Testis (tissue), 3 donors: ENCODE results near the gene CCDC40. TPM values are rescaled to one million over a fixed set of nuclear protein-coding genes. Genes with fewer than 3 reads are reported as not detected.

Experiments
- DNase-seq: peaks from one replicate; pipeline ENCODE4 v3.0.0-alpha.2; 2019
- H3K27ac ChIP-seq, 2 donors: fragments of 200-600 bp; sonication (generic); one replicate each; pipeline ENCODE4 v1.5.1; 2019
- H3K27me3 ChIP-seq: fragments of 200-600 bp; sonication (generic); one replicate; pipeline ENCODE4 v1.5.1; 2019
- H3K36me3 ChIP-seq: fragments of 200-600 bp; sonication (generic); one replicate; pipeline ENCODE4 v1.5.1; 2017; ENCODE audit warnings: low read depth; ENCODE audit errors: missing control alignments
- H3K4me1 ChIP-seq: fragments of 200-600 bp; sonication (generic); one replicate; pipeline ENCODE4 v1.5.1; 2019
- H3K4me3 ChIP-seq, 2 donors: fragments of 200-600 bp; sonication (generic); one replicate each; pipeline ENCODE4 v1.5.1; 2017 to 2019
- H3K9me3 ChIP-seq: fragments of 200-600 bp; sonication (generic); one replicate; pipeline ENCODE4 v1.5.1; 2017
- POLR2A ChIP-seq: fragments of 450-650 bp; IDR thresholded peaks from one replicate; pipeline ENCODE4 v1.6.1; 2017; ENCODE audit warnings: antibody characterized with exemption, mild to moderate bottlenecking, moderate library complexity
- WGBS, 2 donors: methylation state at CpG; one replicate each; pipeline ENCODE4 v1.1.5; 2018; 5-methylcytosine and 5-hydroxymethylcytosine counted together
- intact Hi-C: fragments of 100-400 bp; cut with DNase I; formaldehyde crosslinking; loops from one replicate; pipeline ENCODE4 v1.15.1; 2023; ENCODE audit warnings: low total_unique reads
- polyA plus RNA-seq: library from polyadenylated mRNA; stranded (reverse); fragments of 350-450 nt; fragmentation: Illumina TruSeq; extraction: RNeasy Lipid Tissue Mini Kit (QIAGEN cat#74804); gene quantifications from one replicate; pipeline ENCODE4 v1.2.3, GENCODE V29; 2014; ENCODE audit warnings: low read depth, low replicate concordance; ENCODE audit not compliant: insufficient read depth
- total RNA-seq, 2 donors: library from RNA; depleted of rRNA; stranded (reverse); fragments of >200 nt; gene quantifications; one replicate each; pipeline ENCODE4 v1.2.3, GENCODE V29; 2016
- TF ChIP-seq, protein P1 (sequence below), 3 experiments: fragments of 450-650 bp in 2 of 3; fragments of 200-600 bp in 1 of 3; sonication (generic) in 1 of 3; IDR thresholded peaks; one replicate each; pipeline ENCODE4 v1.5.1; 2016 to 2019; ENCODE audit warnings: antibody characterized with exemption in 3 of 3, mild to moderate bottlenecking in 2 of 3, moderate library complexity in 1 of 3

The CCDC40 gene
- total and polyA plus RNA-seq, 3 donors from 2014 or later = 26.7 to 43.6 (median 38.6) TPM

DNA sequence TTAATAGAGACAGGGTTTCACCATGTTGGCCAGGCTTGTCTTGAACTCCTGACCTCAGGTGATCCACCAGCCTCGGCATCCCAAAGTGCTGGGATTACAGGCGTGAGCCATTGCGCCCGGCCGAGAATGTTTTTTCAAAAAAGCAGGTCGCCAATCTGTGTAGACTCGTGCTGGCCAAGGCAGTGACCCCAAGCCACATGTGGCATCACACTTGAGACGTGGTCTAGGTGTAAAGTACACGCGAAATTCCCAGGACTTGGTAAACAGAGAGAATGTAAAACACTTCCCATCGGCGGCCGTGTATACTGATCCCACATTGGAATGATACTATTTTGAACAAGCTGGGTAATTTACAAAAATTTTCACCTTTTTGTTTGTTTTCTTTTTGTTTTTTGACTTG, 41.8 kb upstream of the CCDC40 start:
- no peak for TF ChIP-seq POLR2A
- TF ChIP-seq, protein P1, sequence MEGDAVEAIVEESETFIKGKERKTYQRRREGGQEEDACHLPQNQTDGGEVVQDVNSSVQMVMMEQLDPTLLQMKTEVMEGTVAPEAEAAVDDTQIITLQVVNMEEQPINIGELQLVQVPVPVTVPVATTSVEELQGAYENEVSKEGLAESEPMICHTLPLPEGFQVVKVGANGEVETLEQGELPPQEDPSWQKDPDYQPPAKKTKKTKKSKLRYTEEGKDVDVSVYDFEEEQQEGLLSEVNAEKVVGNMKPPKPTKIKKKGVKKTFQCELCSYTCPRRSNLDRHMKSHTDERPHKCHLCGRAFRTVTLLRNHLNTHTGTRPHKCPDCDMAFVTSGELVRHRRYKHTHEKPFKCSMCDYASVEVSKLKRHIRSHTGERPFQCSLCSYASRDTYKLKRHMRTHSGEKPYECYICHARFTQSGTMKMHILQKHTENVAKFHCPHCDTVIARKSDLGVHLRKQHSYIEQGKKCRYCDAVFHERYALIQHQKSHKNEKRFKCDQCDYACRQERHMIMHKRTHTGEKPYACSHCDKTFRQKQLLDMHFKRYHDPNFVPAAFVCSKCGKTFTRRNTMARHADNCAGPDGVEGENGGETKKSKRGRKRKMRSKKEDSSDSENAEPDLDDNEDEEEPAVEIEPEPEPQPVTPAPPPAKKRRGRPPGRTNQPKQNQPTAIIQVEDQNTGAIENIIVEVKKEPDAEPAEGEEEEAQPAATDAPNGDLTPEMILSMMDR (IDR thresholded peaks at IDR 0.05) = no peak
- intact Hi-C loops = no loop called here
- Histone ChIP-seq H3K4me3 (no peak overlapping the region), H3K27ac (no peak overlapping the region), H3K4me1 (peaks cover 29% of the 10 kb centered on the region), H3K36me3 (no peaks in the 10 kb centered on the region), H3K9me3 (no peaks in the 10 kb centered on the region), H3K27me3 (no peaks in the 10 kb centered on the region)
- no peak for DNase-seq
- 96 to 98% methylated on average over 13 of the region's 13 CpGs for WGBS, 2 donors

DNA sequence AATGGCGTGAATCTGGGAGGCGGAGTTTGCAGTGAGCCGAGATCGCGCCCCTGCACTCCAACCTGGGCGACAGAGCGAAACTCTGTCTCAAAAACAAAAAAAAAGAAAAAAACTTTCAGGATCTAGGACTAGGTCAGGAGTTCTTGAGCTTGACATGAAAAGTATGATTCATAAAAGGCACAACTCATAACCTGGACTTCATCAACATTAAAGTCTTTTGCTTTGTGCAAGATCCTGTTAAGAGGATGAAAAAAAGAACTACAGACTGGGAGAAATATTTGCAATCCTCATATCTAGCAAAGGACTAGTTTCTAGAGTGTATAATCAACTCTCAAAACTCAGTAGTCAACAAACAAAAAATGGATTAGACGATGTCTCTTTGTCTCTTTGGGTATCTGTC, 40.7 kb upstream of the CCDC40 start:
- no peaks in the 10 kb centered on the region for H3K27me3 ChIP-seq
- H3K27ac ChIP-seq = no peak overlapping the region
- WGBS, 2 donors = 95% methylated on average over 7 to 8 of the region's 8 CpGs
- no peak for DNase-seq
- no peaks in the 10 kb centered on the region for H3K9me3 ChIP-seq
- intact Hi-C loops = no loop called here
- TF ChIP-seq, protein P1 (IDR thresholded peaks at IDR 0.05) = no peak
- TF ChIP-seq POLR2A = no peak
- peaks cover 26% of the 10 kb centered on the region for H3K4me1 ChIP-seq
- H3K36me3 ChIP-seq = no peaks in the 10 kb centered on the region
- H3K4me3 ChIP-seq = no peak overlapping the region

DNA sequence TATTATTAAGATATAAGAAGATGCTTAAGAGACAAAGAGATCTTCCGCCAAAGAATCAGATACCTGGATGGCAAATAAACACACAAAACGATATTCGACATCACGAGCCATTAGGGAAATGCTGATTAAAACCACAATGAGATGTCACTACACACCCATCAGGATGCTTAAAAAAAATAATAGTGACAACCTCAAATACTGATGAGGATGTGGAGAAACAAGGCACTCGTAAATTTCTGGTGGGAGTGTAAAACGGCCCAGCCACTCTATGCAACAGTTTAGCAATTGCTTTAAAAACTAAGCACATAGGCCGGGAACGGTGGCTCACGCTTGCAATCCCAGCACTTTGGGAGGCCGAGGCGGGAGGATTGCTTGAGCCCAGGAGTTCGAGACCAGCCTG, 40.2 kb upstream of the CCDC40 start:
- DNase-seq = no peak
- Histone ChIP-seq H3K36me3 (no peaks in the 10 kb centered on the region), H3K27ac (no peak overlapping the region), H3K27me3 (no peaks in the 10 kb centered on the region), H3K4me3 (no peak overlapping the region), H3K9me3 (no peaks in the 10 kb centered on the region), H3K4me1 (peaks cover 25% of the 10 kb centered on the region)
- 89 to 90% methylated on average over 12 of the region's 12 CpGs for WGBS, 2 donors
- intact Hi-C loops = no loop called here
- TF ChIP-seq, protein P1 (IDR thresholded peaks at IDR 0.05) = no peak
- TF ChIP-seq POLR2A = no peak

DNA sequence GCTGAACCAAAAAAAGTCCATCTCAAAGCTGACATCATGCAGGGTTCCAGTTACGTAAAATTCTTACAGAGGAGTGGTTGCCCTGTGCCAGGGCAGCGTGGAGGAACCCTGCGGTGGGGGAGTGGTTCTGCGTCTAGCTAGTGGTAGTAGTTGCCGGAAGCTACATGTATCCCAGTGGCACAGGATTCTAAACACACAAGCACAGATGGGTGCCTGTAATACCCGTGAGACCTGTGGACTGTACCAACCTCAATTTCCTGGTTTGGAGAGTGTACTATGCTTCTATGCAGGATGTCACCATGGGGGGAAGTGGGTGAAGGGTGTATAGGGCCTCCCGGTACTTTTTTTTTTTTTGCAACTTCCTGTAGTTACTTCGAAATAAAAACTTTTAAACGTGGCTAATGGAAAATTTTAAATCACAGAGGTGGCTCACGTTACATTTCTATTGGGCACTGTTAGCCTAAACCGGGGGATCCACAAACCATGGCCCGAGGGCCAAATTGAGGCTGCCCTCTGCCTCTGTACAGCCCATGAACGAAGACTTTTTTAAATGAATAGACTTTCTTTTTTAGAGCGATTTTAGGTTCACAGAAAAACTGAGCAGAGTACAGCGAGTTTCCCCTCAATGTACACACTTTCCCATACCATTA, 39.3 kb upstream of the CCDC40 start:
- Histone ChIP-seq H3K4me1 (peaks cover 21% of the 10 kb centered on the region), H3K36me3 (no peaks in the 10 kb centered on the region), H3K4me3 (no peak overlapping the region), H3K27ac (no peak overlapping the region), H3K9me3 (no peaks in the 10 kb centered on the region), H3K27me3 (no peaks in the 10 kb centered on the region)
- 80 to 83% methylated on average over 15 of the region's 15 CpGs for WGBS, 2 donors
- no peak for TF ChIP-seq POLR2A
- TF ChIP-seq, protein P1 (IDR thresholded peaks at IDR 0.05) = no peak
- DNase-seq = no peak
- intact Hi-C loops = no loop called here

- Histone ChIP-seq H3K9me3 (no peaks in the 10 kb centered on the region), H3K27me3 (no peaks in the 10 kb centered on the region), H3K4me1 (no peaks in the 10 kb centered on the region), H3K27ac (no peak overlapping the region), H3K36me3 (no peaks in the 10 kb centered on the region), H3K4me3 (no peak overlapping the region)
- TF ChIP-seq, protein P1 (IDR thresholded peaks at IDR 0.05) = no peak
- no peak for TF ChIP-seq POLR2A
- 96 to 100% methylated on average over 4 to 7 of the region's 7 CpGs for WGBS, 2 donors
- intact Hi-C loops = no loop called here
- DNase-seq = no peak
These were observed 36.3 kb upstream of the CCDC40 start for GRCh38 chr17:80000136-80000535.
